PC-9 (cell line): ENCODE measurements around the gene UBA3. TPM values are rescaled to one million over a fixed set of nuclear protein-coding genes. Genes with fewer than 3 reads are reported as not detected.

Experiments
- BruUV-seq: library from RNA; stranded (reverse); fragments of 400-500 nt; replicated peaks from 2 replicates; lab custom pipeline; 2021; lab: Mats Ljungman, UMichigan
- CTCF ChIA-PET: fragments of 300-600 bp; sonication (Branson Sonifier 250); formaldehyde crosslinking; loops from one replicate; lab custom pipeline; 2022; ENCODE audit warnings: antibody characterized with exemption; lab: Charles Lee
- POLR2A ChIA-PET: fragments of 300-600 bp; sonication (Branson Sonifier 250); formaldehyde crosslinking; loops from one replicate; lab custom pipeline; 2022; ENCODE audit warnings: antibody characterized with exemption; ENCODE audit not compliant: unreplicated experiment; lab: Charles Lee
- DNase-seq, 2 experiments: peaks; one replicate each; pipeline versions ENCODE4 v3.0.0 to v3.0.0-alpha.2; 2015 to 2022; ENCODE audit warnings: mixed read lengths in 1 of 2
- H2AFZ ChIP-seq: fragments of 200-600 bp; sonication (generic); 2 replicates; pipeline ENCODE4 v1.8.1; 2017; ENCODE audit warnings: antibody characterized with exemption
- H3F3A ChIP-seq: fragments of 200-600 bp; sonication (generic); 2 replicates; pipeline ENCODE4 v1.8.1; 2017; ENCODE audit warnings: antibody characterized with exemption, mild to moderate bottlenecking, low read depth; ENCODE audit not compliant: insufficient read depth
- H3K27ac ChIP-seq: fragments of 200-600 bp; sonication (generic); 2 replicates; pipeline ENCODE4 v1.6.1; 2016; ENCODE audit warnings: mixed run types
- H3K27me3 ChIP-seq: fragments of 200-600 bp; sonication (generic); 2 replicates; pipeline ENCODE4 v1.6.1; 2016; ENCODE audit warnings: low read depth, mixed run types; ENCODE audit not compliant: insufficient read depth
- H3K36me3 ChIP-seq: fragments of 200-600 bp; sonication (generic); 2 replicates; pipeline ENCODE4 v1.6.1; 2016; ENCODE audit warnings: low read depth, mixed run types
- H3K4me1 ChIP-seq: fragments of 200-600 bp; sonication (generic); replicated peaks from 2 replicates; pipeline ENCODE4 v1.6.1; 2016; ENCODE audit warnings: mixed run types; ENCODE audit not compliant: insufficient read depth
- H3K4me2 ChIP-seq: fragments of 200-600 bp; sonication (generic); 2 replicates; pipeline ENCODE4 v1.6.1; 2017; ENCODE audit warnings: mixed run types
- H3K4me3 ChIP-seq: fragments of 200-600 bp; sonication (generic); 2 replicates; pipeline ENCODE4 v1.6.1; 2016; ENCODE audit warnings: mixed run types
- H3K79me2 ChIP-seq: fragments of 200-600 bp; sonication (generic); 2 replicates; pipeline ENCODE4 v1.6.1; 2017; ENCODE audit warnings: low read depth, mixed run types
- H3K9me2 ChIP-seq: fragments of 200-600 bp; sonication (generic); 2 replicates; pipeline ENCODE4 v1.8.1; 2017; ENCODE audit warnings: mild to moderate bottlenecking; ENCODE audit not compliant: insufficient read depth
- H3K9me3 ChIP-seq: fragments of 200-600 bp; sonication (generic); 2 replicates; pipeline ENCODE4 v1.8.1; 2016; ENCODE audit warnings: low read depth; ENCODE audit not compliant: insufficient read depth
- H4K20me1 ChIP-seq: fragments of 200-600 bp; sonication (generic); 2 replicates; pipeline ENCODE4 v1.8.1; 2017; ENCODE audit not compliant: insufficient read depth
- EZH2 ChIP-seq: fragments of 200-600 bp; sonication (generic); IDR thresholded peaks from 2 replicates; pipeline ENCODE4 v1.8.0; 2017; ENCODE audit warnings: antibody characterized with exemption, low read depth
- intact Hi-C: fragments of 100-400 bp; cut with micrococcal nuclease; formaldehyde crosslinking; loops from one replicate; pipeline ENCODE4 v1.10.0; 2022; ENCODE audit not compliant: unreplicated experiment
- total RNA-seq: library from RNA; stranded (reverse); gene quantifications from 2 replicates; pipeline ENCODE4 v1.2.3, GENCODE V29; 2021
- TF ChIP-seq, protein P1 (sequence below): fragments of 200-600 bp; sonication (generic); conservative IDR thresholded peaks from 2 replicates; pipeline ENCODE4 v1.6.1; 2017; ENCODE audit warnings: mixed run types, antibody characterized with exemption, mild to moderate bottlenecking, moderate library complexity

Gene UBA3
- total RNA-seq, 1 experiment from 2014 or later = 88.8 TPM

DNA sequence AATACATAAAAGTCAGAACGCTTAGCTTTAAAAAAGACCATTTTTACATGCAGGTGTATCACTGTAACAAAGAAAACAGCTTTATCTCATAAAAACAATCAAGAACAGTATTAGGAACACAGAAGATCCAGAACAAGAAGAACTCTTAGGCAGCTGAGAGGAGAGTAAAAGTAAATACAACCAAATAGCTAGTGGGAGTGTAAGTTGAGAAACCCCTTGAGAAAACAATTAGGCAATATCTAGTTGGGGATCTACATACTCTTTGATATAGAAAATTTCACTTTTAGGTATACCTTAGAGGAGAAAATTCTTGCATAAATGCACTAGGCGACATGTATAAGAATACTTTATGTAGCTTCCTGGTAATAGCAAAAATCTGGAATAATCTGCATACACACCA, 35.6 kb downstream of the UBA3 start:
- no TSS peak for BruUV-seq
- H3K9me3 ChIP-seq = no peaks in the 10 kb centered on the region
- H3K79me2 ChIP-seq = peaks cover 11% of the 10 kb centered on the region
- no peak overlapping the region for H3K4me3 ChIP-seq
- H3K9me2 ChIP-seq = no peaks in the 10 kb centered on the region
- no peak for TF ChIP-seq EZH2
- TF ChIP-seq, protein P1, sequence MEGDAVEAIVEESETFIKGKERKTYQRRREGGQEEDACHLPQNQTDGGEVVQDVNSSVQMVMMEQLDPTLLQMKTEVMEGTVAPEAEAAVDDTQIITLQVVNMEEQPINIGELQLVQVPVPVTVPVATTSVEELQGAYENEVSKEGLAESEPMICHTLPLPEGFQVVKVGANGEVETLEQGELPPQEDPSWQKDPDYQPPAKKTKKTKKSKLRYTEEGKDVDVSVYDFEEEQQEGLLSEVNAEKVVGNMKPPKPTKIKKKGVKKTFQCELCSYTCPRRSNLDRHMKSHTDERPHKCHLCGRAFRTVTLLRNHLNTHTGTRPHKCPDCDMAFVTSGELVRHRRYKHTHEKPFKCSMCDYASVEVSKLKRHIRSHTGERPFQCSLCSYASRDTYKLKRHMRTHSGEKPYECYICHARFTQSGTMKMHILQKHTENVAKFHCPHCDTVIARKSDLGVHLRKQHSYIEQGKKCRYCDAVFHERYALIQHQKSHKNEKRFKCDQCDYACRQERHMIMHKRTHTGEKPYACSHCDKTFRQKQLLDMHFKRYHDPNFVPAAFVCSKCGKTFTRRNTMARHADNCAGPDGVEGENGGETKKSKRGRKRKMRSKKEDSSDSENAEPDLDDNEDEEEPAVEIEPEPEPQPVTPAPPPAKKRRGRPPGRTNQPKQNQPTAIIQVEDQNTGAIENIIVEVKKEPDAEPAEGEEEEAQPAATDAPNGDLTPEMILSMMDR = no peak
- intact Hi-C loops = no loop called here
- CTCF ChIA-PET = no interaction called here
- DNase-seq = no peak
- H3K36me3 ChIP-seq = 0 out of 2 replicates have a peak, but pooled peaks cover 16% of the 10 kb centered on the region
- no peaks in the 10 kb centered on the region for H3F3A ChIP-seq
- no peaks in the 10 kb centered on the region for H3K4me1 ChIP-seq
- H2AFZ ChIP-seq = no peak overlapping the region
- H4K20me1 ChIP-seq = peaks cover 6% of the 10 kb centered on the region
- POLR2A ChIA-PET = interaction anchor here (0.5 kb wide), 1 partner anchor 28 kb away, joined by 3 read pairs; no protein-coding TSS in a partner anchor
- no peaks in the 10 kb centered on the region for H3K27me3 ChIP-seq
- no peak overlapping the region for H3K27ac ChIP-seq
- H3K4me2 ChIP-seq = no peak overlapping the region

DNA sequence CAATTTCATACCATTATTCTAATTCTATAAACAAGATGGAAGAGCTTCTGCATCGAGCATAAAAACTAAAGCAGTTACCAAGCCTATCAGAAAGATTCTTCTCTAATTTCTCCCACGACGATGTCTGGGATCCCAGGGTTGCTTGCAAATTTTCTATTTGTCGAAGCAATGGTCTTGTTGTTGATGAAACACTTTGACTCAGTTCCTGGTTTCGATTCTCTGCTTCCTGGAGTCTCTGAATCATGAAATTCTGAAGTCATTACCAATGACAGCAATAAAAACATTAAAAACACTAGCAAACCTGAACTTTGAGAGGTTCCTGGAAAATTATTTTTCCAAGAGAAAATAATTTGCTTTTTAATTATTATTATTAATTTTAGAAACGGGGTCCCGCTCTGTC, 46.7 kb downstream of the UBA3 start:
- Histone ChIP-seq H4K20me1 (0 out of 2 replicates have a peak, but pooled peaks cover 2% of the 10 kb centered on the region), H2AFZ (no peak overlapping the region), H3K4me2 (no peak overlapping the region), H3K9me2 (no peaks in the 10 kb centered on the region), H3K36me3 (peaks cover 13% of the 10 kb centered on the region; the same call in 1 of the 2 replicates), H3F3A (no peaks in the 10 kb centered on the region), H3K4me1 (no peaks in the 10 kb centered on the region), H3K9me3 (no peaks in the 10 kb centered on the region), H3K27ac (no peak overlapping the region), H3K27me3 (no peaks in the 10 kb centered on the region), H3K4me3 (no peak overlapping the region), H3K79me2 (no peaks in the 10 kb centered on the region)
- ChIA-PET POLR2A (no interaction called here), CTCF (no interaction called here)
- DNase-seq = no peak
- TF ChIP-seq, protein P1 = no peak
- no peak for TF ChIP-seq EZH2
- BruUV-seq = no TSS peak
- intact Hi-C loops = no loop called here

DNA sequence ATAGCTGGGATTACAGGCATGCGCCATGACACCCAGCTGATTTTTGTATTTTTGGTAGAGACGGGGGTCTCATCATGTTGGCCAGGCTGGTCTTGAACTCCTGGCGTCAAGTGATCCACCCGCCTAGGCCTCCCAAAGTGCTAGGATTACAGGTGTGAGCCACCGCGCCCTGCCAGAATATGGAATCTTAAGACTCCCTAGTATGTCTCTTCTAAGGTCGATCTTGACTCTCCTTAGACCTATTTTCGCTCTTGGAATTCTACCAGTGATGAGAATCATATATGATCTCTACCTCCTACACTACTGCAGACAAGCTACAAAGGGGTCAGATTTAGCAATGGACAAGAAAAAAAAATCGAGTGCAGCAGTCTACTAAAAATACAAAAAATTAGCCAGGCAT, 47.4 kb downstream of the UBA3 start:
- 0 out of 2 replicates have a peak, but pooled peaks cover 2% of the 10 kb centered on the region for H4K20me1 ChIP-seq
- no peak for TF ChIP-seq EZH2
- TF ChIP-seq, protein P1 = no peak
- no peak for DNase-seq
- ChIA-PET CTCF (interaction anchor here (0.6 kb wide), 1 partner anchor 760 kb away, joined by 4 read pairs; no protein-coding TSS in a partner anchor), POLR2A (no interaction called here)
- peaks cover 10% of the 10 kb centered on the region; the same call in 1 of the 2 replicates for H3K36me3 ChIP-seq
- no TSS peak for BruUV-seq
- no peaks in the 10 kb centered on the region for H3K9me2 ChIP-seq
- H3K4me2 ChIP-seq = no peak overlapping the region
- no peaks in the 10 kb centered on the region for H3K4me1 ChIP-seq
- intact Hi-C loops = no loop called here
- no peak overlapping the region for H3K27ac ChIP-seq
- H2AFZ ChIP-seq = no peak overlapping the region
- no peak overlapping the region for H3K4me3 ChIP-seq
- H3K79me2 ChIP-seq = no peaks in the 10 kb centered on the region
- no peaks in the 10 kb centered on the region for H3K9me3 ChIP-seq
- no peaks in the 10 kb centered on the region for H3K27me3 ChIP-seq
- H3F3A ChIP-seq = no peaks in the 10 kb centered on the region
